Measurements from ENCODE around the gene TNNI2. TPM values are rescaled to one million over a fixed set of nuclear protein-coding genes. Genes with fewer than 3 reads are reported as not detected.

Gene TNNI2
- total and polyA plus RNA-seq, 10 of the 15 experiments (the other 5 are each of a cell fraction or from before 2014, with no cell fraction given), result 0.14 to 0.79 (median 0.37) TPM; not detected in 4

DNA sequence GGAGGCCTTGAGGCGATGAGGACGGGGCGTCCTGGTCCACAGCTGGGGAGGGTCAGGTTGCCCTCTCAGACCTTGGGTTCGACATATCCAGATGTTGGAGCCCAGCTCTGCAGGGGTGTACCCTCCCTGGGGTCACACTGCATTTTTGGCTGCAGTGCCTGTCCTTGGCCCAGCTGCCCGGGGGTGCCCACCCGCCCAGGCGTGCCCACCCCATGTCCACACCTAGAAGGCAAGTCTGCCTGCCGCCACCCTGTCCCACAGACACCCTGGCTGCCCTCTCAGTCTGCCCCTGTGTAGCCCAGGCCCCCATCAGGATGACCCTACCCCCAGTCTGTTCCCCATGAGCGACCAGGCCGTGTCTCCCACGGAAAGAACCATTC, 17.1 kb downstream of the TNNI2 start (continued):
- TF ChIP-seq, protein P1, sequence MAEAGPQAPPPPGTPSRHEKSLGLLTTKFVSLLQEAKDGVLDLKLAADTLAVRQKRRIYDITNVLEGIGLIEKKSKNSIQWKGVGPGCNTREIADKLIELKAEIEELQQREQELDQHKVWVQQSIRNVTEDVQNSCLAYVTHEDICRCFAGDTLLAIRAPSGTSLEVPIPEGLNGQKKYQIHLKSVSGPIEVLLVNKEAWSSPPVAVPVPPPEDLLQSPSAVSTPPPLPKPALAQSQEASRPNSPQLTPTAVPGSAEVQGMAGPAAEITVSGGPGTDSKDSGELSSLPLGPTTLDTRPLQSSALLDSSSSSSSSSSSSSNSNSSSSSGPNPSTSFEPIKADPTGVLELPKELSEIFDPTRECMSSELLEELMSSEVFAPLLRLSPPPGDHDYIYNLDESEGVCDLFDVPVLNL (IDR thresholded peaks at IDR 0.05; ENCODE audit: low read depth, low read length), result no peak
- TF ChIP-seq NRF1 (conservative IDR thresholded peaks at IDR 0.05; ENCODE audit: low read depth, low read length), result no peak
- TF ChIP-seq, protein P2, sequence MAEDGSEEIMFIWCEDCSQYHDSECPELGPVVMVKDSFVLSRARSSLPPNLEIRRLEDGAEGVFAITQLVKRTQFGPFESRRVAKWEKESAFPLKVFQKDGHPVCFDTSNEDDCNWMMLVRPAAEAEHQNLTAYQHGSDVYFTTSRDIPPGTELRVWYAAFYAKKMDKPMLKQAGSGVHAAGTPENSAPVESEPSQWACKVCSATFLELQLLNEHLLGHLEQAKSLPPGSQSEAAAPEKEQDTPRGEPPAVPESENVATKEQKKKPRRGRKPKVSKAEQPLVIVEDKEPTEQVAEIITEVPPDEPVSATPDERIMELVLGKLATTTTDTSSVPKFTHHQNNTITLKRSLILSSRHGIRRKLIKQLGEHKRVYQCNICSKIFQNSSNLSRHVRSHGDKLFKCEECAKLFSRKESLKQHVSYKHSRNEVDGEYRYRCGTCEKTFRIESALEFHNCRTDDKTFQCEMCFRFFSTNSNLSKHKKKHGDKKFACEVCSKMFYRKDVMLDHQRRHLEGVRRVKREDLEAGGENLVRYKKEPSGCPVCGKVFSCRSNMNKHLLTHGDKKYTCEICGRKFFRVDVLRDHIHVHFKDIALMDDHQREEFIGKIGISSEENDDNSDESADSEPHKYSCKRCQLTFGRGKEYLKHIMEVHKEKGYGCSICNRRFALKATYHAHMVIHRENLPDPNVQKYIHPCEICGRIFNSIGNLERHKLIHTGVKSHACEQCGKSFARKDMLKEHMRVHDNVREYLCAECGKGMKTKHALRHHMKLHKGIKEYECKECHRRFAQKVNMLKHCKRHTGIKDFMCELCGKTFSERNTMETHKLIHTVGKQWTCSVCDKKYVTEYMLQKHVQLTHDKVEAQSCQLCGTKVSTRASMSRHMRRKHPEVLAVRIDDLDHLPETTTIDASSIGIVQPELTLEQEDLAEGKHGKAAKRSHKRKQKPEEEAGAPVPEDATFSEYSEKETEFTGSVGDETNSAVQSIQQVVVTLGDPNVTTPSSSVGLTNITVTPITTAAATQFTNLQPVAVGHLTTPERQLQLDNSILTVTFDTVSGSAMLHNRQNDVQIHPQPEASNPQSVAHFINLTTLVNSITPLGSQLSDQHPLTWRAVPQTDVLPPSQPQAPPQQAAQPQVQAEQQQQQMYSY (CRISPR knock-in tag; IDR thresholded peaks at IDR 0.05), result no peak
- TF ChIP-seq GATAD2B (conservative IDR thresholded peaks at IDR 0.05; ENCODE audit: low read depth), result no peak
- TF ChIP-seq EED (IDR thresholded peaks at IDR 0.05; ENCODE audit: low read depth), result no peak
- TF ChIP-seq RELA (IDR thresholded peaks at IDR 0.05; ENCODE audit: borderline replicate concordance, partially characterized antibody), result no peak
- TF ChIP-seq CEBPB (IDR thresholded peaks at IDR 0.05; ENCODE audit: borderline replicate concordance in 1 of 2, low read depth in 2 of 2, low read length in 2 of 2), result no peak
- no peak for TF ChIP-seq ASH2L (IDR thresholded peaks at IDR 0.05; ENCODE audit: borderline replicate concordance, low read depth)
- no peak for TF ChIP-seq ZNF207 (IDR thresholded peaks at IDR 0.05; ENCODE audit: borderline replicate concordance)
- TF ChIP-seq, protein P3, sequence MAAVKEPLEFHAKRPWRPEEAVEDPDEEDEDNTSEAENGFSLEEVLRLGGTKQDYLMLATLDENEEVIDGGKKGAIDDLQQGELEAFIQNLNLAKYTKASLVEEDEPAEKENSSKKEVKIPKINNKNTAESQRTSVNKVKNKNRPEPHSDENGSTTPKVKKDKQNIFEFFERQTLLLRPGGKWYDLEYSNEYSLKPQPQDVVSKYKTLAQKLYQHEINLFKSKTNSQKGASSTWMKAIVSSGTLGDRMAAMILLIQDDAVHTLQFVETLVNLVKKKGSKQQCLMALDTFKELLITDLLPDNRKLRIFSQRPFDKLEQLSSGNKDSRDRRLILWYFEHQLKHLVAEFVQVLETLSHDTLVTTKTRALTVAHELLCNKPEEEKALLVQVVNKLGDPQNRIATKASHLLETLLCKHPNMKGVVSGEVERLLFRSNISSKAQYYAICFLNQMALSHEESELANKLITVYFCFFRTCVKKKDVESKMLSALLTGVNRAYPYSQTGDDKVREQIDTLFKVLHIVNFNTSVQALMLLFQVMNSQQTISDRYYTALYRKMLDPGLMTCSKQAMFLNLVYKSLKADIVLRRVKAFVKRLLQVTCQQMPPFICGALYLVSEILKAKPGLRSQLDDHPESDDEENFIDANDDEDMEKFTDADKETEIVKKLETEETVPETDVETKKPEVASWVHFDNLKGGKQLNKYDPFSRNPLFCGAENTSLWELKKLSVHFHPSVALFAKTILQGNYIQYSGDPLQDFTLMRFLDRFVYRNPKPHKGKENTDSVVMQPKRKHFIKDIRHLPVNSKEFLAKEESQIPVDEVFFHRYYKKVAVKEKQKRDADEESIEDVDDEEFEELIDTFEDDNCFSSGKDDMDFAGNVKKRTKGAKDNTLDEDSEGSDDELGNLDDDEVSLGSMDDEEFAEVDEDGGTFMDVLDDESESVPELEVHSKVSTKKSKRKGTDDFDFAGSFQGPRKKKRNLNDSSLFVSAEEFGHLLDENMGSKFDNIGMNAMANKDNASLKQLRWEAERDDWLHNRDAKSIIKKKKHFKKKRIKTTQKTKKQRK (IDR thresholded peaks at IDR 0.05; ENCODE audit: low read depth, low read length), result no peak
- TF ChIP-seq POLR2AphosphoS5 (IDR thresholded peaks at IDR 0.05; ENCODE audit: low read length), result no peak; the same call in 1 of the 2 replicates
- no peak for TF ChIP-seq IKZF1 (conservative IDR thresholded peaks at IDR 0.05)
